WTC11 (cell line): ENCODE measurements around the gene HNRNPL.

Experiments used
- AFF4 ChIP-seq: sonication (generic); formaldehyde crosslinking; IDR thresholded peaks from 2 replicates; pipeline ENCODE4 v1.8.1; 2023; ENCODE audit warnings: mild to moderate bottlenecking, missing genetic modification reagents, borderline replicate concordance
- CREB1 ChIP-seq: sonication (generic); formaldehyde crosslinking; IDR thresholded peaks from 2 replicates; pipeline ENCODE4 v1.8.0; 2023; ENCODE audit warnings: mild to moderate bottlenecking, missing genetic modification reagents
- FOXJ3 ChIP-seq: sonication (generic); formaldehyde crosslinking; IDR thresholded peaks from 2 replicates; pipeline ENCODE4 v1.9.0; 2021; ENCODE audit warnings: missing genetic modification reagents, mild to moderate bottlenecking, borderline replicate concordance
- FOXK1 ChIP-seq: sonication (generic); formaldehyde crosslinking; IDR thresholded peaks from 2 replicates; pipeline ENCODE4 v1.8.0; 2022; ENCODE audit warnings: mild to moderate bottlenecking, moderate library complexity, missing genetic modification reagents
- GABPB1 ChIP-seq: sonication (generic); formaldehyde crosslinking; IDR thresholded peaks from 2 replicates; pipeline ENCODE4 v1.8.1; 2023; ENCODE audit warnings: mild to moderate bottlenecking, missing genetic modification reagents
- IRF2 ChIP-seq: sonication (generic); formaldehyde crosslinking; IDR thresholded peaks from 2 replicates; pipeline ENCODE4 v1.8.0; 2022; ENCODE audit warnings: low read depth, missing genetic modification reagents, borderline replicate concordance
- SP1 ChIP-seq: sonication (generic); formaldehyde crosslinking; conservative IDR thresholded peaks from 2 replicates; pipeline ENCODE4 v1.8.1; 2022; ENCODE audit warnings: missing genetic modification reagents
- USF2 ChIP-seq: sonication (generic); formaldehyde crosslinking; IDR thresholded peaks from 2 replicates; pipeline ENCODE4 v1.8.1; 2023; ENCODE audit warnings: mild to moderate bottlenecking, missing genetic modification reagents, moderate library complexity
- ZNF423 ChIP-seq: fragments of 250-450 bp; sonication (Bioruptor Pico); IDR thresholded peaks from 2 replicates; pipeline ENCODE4 v2.1.2; 2022; ENCODE audit warnings: mild to moderate bottlenecking, moderate library complexity
- TF ChIP-seq, protein P1 (sequence below): fragments of 200-600 bp; IDR thresholded peaks from 2 replicates; pipeline ENCODE4 v1.8.0; 2022; ENCODE audit warnings: antibody characterized with exemption
- TF ChIP-seq, protein P2 (sequence below): sonication (generic); formaldehyde crosslinking; IDR thresholded peaks from 2 replicates; pipeline ENCODE4 v1.8.0; 2023; ENCODE audit warnings: mild to moderate bottlenecking, missing genetic modification reagents
- TF ChIP-seq, protein P3 (sequence below): sonication (generic); formaldehyde crosslinking; IDR thresholded peaks from 2 replicates; pipeline ENCODE4 v1.8.1; 2022; ENCODE audit warnings: low read depth, missing genetic modification reagents, borderline replicate concordance
- TF ChIP-seq, protein P4 (sequence below): sonication (generic); formaldehyde crosslinking; IDR thresholded peaks from 2 replicates; pipeline ENCODE4 v1.8.0; 2022; ENCODE audit warnings: missing genetic modification reagents

DNA sequence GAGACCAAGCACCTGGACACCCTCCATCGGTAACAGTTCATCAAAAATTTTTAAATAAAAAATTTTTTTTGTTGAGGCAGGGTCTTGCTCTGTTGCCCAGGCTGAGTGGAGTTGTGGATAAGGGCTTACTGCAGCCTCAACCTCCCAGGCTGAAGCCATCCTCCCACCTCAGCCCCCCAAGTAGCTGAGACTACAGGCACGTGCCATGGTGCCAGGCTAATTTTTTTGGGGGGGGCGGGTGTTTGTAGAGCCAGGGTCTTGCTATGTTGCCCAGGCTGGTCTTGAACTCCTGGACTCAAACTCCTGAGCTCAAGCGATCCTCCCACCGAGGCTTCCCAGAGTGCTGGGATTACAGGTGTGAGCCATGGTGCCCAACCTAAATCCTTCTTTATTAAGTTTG lies 56.1 kb downstream of the HNRNPL start:
- TF ChIP-seq, protein P1, sequence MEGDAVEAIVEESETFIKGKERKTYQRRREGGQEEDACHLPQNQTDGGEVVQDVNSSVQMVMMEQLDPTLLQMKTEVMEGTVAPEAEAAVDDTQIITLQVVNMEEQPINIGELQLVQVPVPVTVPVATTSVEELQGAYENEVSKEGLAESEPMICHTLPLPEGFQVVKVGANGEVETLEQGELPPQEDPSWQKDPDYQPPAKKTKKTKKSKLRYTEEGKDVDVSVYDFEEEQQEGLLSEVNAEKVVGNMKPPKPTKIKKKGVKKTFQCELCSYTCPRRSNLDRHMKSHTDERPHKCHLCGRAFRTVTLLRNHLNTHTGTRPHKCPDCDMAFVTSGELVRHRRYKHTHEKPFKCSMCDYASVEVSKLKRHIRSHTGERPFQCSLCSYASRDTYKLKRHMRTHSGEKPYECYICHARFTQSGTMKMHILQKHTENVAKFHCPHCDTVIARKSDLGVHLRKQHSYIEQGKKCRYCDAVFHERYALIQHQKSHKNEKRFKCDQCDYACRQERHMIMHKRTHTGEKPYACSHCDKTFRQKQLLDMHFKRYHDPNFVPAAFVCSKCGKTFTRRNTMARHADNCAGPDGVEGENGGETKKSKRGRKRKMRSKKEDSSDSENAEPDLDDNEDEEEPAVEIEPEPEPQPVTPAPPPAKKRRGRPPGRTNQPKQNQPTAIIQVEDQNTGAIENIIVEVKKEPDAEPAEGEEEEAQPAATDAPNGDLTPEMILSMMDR = no peak
- TF ChIP-seq AFF4 (CRISPR knock-in tag) (no peak), ZNF423 (no peak), FOXJ3 (CRISPR knock-in tag) (no peak), USF2 (CRISPR knock-in tag) (no peak), IRF2 (CRISPR knock-in tag) (no peak), SP1 (no peak), CREB1 (CRISPR knock-in tag) (no peak), GABPB1 (CRISPR knock-in tag) (no peak), FOXK1 (CRISPR knock-in tag) (no peak)
- TF ChIP-seq, protein P2, sequence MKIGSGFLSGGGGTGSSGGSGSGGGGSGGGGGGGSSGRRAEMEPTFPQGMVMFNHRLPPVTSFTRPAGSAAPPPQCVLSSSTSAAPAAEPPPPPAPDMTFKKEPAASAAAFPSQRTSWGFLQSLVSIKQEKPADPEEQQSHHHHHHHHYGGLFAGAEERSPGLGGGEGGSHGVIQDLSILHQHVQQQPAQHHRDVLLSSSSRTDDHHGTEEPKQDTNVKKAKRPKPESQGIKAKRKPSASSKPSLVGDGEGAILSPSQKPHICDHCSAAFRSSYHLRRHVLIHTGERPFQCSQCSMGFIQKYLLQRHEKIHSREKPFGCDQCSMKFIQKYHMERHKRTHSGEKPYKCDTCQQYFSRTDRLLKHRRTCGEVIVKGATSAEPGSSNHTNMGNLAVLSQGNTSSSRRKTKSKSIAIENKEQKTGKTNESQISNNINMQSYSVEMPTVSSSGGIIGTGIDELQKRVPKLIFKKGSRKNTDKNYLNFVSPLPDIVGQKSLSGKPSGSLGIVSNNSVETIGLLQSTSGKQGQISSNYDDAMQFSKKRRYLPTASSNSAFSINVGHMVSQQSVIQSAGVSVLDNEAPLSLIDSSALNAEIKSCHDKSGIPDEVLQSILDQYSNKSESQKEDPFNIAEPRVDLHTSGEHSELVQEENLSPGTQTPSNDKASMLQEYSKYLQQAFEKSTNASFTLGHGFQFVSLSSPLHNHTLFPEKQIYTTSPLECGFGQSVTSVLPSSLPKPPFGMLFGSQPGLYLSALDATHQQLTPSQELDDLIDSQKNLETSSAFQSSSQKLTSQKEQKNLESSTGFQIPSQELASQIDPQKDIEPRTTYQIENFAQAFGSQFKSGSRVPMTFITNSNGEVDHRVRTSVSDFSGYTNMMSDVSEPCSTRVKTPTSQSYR (CRISPR knock-in tag) = no peak
- TF ChIP-seq, protein P3, sequence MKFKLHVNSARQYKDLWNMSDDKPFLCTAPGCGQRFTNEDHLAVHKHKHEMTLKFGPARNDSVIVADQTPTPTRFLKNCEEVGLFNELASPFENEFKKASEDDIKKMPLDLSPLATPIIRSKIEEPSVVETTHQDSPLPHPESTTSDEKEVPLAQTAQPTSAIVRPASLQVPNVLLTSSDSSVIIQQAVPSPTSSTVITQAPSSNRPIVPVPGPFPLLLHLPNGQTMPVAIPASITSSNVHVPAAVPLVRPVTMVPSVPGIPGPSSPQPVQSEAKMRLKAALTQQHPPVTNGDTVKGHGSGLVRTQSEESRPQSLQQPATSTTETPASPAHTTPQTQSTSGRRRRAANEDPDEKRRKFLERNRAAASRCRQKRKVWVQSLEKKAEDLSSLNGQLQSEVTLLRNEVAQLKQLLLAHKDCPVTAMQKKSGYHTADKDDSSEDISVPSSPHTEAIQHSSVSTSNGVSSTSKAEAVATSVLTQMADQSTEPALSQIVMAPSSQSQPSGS (CRISPR knock-in tag) = no peak
- TF ChIP-seq, protein P4, sequence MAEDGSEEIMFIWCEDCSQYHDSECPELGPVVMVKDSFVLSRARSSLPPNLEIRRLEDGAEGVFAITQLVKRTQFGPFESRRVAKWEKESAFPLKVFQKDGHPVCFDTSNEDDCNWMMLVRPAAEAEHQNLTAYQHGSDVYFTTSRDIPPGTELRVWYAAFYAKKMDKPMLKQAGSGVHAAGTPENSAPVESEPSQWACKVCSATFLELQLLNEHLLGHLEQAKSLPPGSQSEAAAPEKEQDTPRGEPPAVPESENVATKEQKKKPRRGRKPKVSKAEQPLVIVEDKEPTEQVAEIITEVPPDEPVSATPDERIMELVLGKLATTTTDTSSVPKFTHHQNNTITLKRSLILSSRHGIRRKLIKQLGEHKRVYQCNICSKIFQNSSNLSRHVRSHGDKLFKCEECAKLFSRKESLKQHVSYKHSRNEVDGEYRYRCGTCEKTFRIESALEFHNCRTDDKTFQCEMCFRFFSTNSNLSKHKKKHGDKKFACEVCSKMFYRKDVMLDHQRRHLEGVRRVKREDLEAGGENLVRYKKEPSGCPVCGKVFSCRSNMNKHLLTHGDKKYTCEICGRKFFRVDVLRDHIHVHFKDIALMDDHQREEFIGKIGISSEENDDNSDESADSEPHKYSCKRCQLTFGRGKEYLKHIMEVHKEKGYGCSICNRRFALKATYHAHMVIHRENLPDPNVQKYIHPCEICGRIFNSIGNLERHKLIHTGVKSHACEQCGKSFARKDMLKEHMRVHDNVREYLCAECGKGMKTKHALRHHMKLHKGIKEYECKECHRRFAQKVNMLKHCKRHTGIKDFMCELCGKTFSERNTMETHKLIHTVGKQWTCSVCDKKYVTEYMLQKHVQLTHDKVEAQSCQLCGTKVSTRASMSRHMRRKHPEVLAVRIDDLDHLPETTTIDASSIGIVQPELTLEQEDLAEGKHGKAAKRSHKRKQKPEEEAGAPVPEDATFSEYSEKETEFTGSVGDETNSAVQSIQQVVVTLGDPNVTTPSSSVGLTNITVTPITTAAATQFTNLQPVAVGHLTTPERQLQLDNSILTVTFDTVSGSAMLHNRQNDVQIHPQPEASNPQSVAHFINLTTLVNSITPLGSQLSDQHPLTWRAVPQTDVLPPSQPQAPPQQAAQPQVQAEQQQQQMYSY (CRISPR knock-in tag) = no peak
